HepG2 (cell line): ENCODE results near the gene HSPB6. TPM values are rescaled to one million over a fixed set of nuclear protein-coding genes. Genes with fewer than 3 reads are reported as not detected.

ENCODE experiments used
- BHLHE40 ChIP-seq: IDR thresholded peaks from 2 replicates; pipeline ENCODE4 v1.6.1; 2011; ENCODE audit warnings: low read length, improper control_type of control experiment
- ERF ChIP-seq: IDR thresholded peaks from 2 replicates; pipeline ENCODE4 v1.6.1; 2018; ENCODE audit warnings: missing biosample characterization, missing genetic modification reagents
- HNF1B ChIP-seq: sonication (generic); formaldehyde crosslinking; IDR thresholded peaks from 2 replicates; pipeline ENCODE4 v1.5.1; 2020; ENCODE audit warnings: mild to moderate bottlenecking, moderate library complexity, missing genetic modification reagents
- IRF9 ChIP-seq: sonication (generic); formaldehyde crosslinking; IDR thresholded peaks from 2 replicates; pipeline ENCODE4 v1.8.0; 2022; ENCODE audit warnings: missing genetic modification reagents, mild to moderate bottlenecking, borderline replicate concordance
- NAIF1 ChIP-seq: sonication (generic); formaldehyde crosslinking; IDR thresholded peaks from 2 replicates; pipeline ENCODE4 v1.5.0; 2020; ENCODE audit warnings: mild to moderate bottlenecking, missing genetic modification reagents, borderline replicate concordance
- NCOA2 ChIP-seq: sonication (generic); formaldehyde crosslinking; IDR thresholded peaks from 2 replicates; pipeline ENCODE4 v1.8.0; 2022; ENCODE audit warnings: inconsistent platforms
- NR3C1 ChIP-seq: sonication (generic); formaldehyde crosslinking; IDR thresholded peaks from 2 replicates; pipeline ENCODE4 v1.4.0; 2020; ENCODE audit warnings: missing genetic modification reagents
- RNF2 ChIP-seq: fragments of 450-650 bp; conservative IDR thresholded peaks from 2 replicates; pipeline ENCODE4 v1.6.1; 2016; ENCODE audit warnings: low read depth
- SP2 ChIP-seq: sonication (generic); formaldehyde crosslinking; IDR thresholded peaks from 2 replicates; pipeline ENCODE4 v1.5.1; 2020; ENCODE audit warnings: mild to moderate bottlenecking, missing genetic modification reagents
- THAP7 ChIP-seq: sonication (generic); formaldehyde crosslinking; IDR thresholded peaks from 2 replicates; pipeline ENCODE4 v1.8.1; 2023; ENCODE audit warnings: mild to moderate bottlenecking, missing genetic modification reagents
- THAP9 ChIP-seq: sonication (generic); formaldehyde crosslinking; IDR thresholded peaks from 2 replicates; pipeline ENCODE4; 2020; ENCODE audit warnings: missing genetic modification reagents, mild to moderate bottlenecking, borderline replicate concordance
- ZBTB34 ChIP-seq: sonication (generic); formaldehyde crosslinking; IDR thresholded peaks from 2 replicates; pipeline ENCODE4 v1.8.0; 2022; ENCODE audit warnings: mild to moderate bottlenecking, missing genetic modification reagents
- ZFP82 ChIP-seq: sonication (generic); formaldehyde crosslinking; IDR thresholded peaks from 2 replicates; pipeline ENCODE4 v1.5.1; 2020; ENCODE audit warnings: mild to moderate bottlenecking, missing genetic modification reagents, borderline replicate concordance
- ZNF10 ChIP-seq: sonication (generic); formaldehyde crosslinking; IDR thresholded peaks from 2 replicates; pipeline ENCODE4 v1.4.0; 2020; ENCODE audit warnings: mild to moderate bottlenecking, low read depth, missing genetic modification reagents, borderline replicate concordance
- ZNF326 ChIP-seq: sonication (generic); formaldehyde crosslinking; IDR thresholded peaks from 2 replicates; pipeline ENCODE4 v1.4.0; 2020; ENCODE audit warnings: missing genetic modification reagents, borderline replicate concordance
- ZNF383 ChIP-seq: sonication (generic); formaldehyde crosslinking; IDR thresholded peaks from 2 replicates; pipeline ENCODE4 v1.4.0; 2020; ENCODE audit warnings: missing genetic modification reagents, mild to moderate bottlenecking, borderline replicate concordance
- ZNF468 ChIP-seq: sonication (generic); formaldehyde crosslinking; IDR thresholded peaks from 2 replicates; pipeline ENCODE4 v1.8.0; 2022; ENCODE audit warnings: mild to moderate bottlenecking, moderate library complexity, missing genetic modification reagents
- ZNF556 ChIP-seq: sonication (generic); formaldehyde crosslinking; IDR thresholded peaks from 2 replicates; pipeline ENCODE4 v1.4.0; 2020; ENCODE audit warnings: mild to moderate bottlenecking, missing genetic modification reagents, borderline replicate concordance
- ZSCAN9 ChIP-seq: IDR thresholded peaks from 2 replicates; pipeline ENCODE4 v1.6.1; 2016; ENCODE audit warnings: borderline replicate concordance
- polyA plus RNA-seq, 8 experiments: library from polyadenylated mRNA; depleted of rRNA in 3 of 8; stranded (reverse) in 7 of 8; unstranded in 1 of 8; fragments of >200 nt; fragmentation: Illumina TruSeq in 4 of 8; extraction: Trizol in 4 of 8; gene quantifications; 2 replicates each; pipeline versions ENCODE4 v1.2.1 to v1.2.3, GENCODE V29; 2011 to 2016; ENCODE audit warnings: low read depth in 4 of 8, missing spikeins in 1 of 8, mixed read lengths in 1 of 8; ENCODE audit not compliant: insufficient read depth in 1 of 8
- total RNA-seq, 5 experiments: library from RNA; depleted of rRNA; stranded (reverse); fragments of >200 nt; fragmentation: Illumina TruSeq; extraction: Trizol; gene quantifications; 2 replicates each; pipeline ENCODE4 v1.2.3, GENCODE V29; 2016; ENCODE audit warnings: low read depth in 1 of 5

HSPB6 gene
- total and polyA plus RNA-seq, 2 of the 13 experiments (the other 11 are each of a cell fraction or from before 2014, with no cell fraction given) = 0.18 TPM; not detected in 1

GRCh38 chr19:35715981-35716800 is 40.6 kb downstream of the HSPB6 start (continued):
- TF ChIP-seq IRF9 (CRISPR knock-in tag) (peak; percentile 64; the same call in 1 of the 2 replicates), ERF (CRISPR knock-in tag) (peak; percentile 85), NCOA2 (0 out of 2 replicates have a peak, but pooled peaks have one; percentile 19), ZBTB34 (CRISPR knock-in tag) (no peak), ZNF468 (CRISPR knock-in tag) (no peak), ZNF10 (CRISPR knock-in tag) (no peak), THAP9 (CRISPR knock-in tag) (no peak; the same call in 1 of the 2 replicates), ZNF556 (no peak), SP2 (CRISPR knock-in tag) (peak; percentile 61; the same call in 1 of the 2 replicates), BHLHE40 (no peak), HNF1B (CRISPR knock-in tag) (0 out of 2 replicates have a peak, but pooled peaks have one; percentile 12), ZNF326 (no peak), NAIF1 (CRISPR knock-in tag) (peak; percentile 11; the same call in 1 of the 2 replicates), ZSCAN9 (CRISPR knock-in tag) (no peak), NR3C1 (CRISPR knock-in tag) (no peak), ZNF383 (no peak), ZFP82 (CRISPR knock-in tag) (no peak), RNF2 (no peak; the same call in 1 of the 2 replicates), THAP7 (CRISPR knock-in tag) (no peak)
